H9 (cell line): ENCODE results near the gene SEMA4D. TPM values are rescaled to one million over a fixed set of nuclear protein-coding genes. Genes with fewer than 3 reads are reported as not detected.

Experiments
- DNase-seq: peaks from one replicate; pipeline ENCODE4 v3.0.0-alpha.2; 2017
- H2AFZ ChIP-seq: one replicate; pipeline ENCODE4 v1.6.1; 2013; ENCODE audit warnings: mild to moderate bottlenecking, low read length, control low read depth, moderate library complexity
- H2AK5ac ChIP-seq: 2 replicates; pipeline ENCODE4 v1.6.1; 2013; ENCODE audit warnings: low read length, control low read depth, mixed read lengths; ENCODE audit not compliant: insufficient read length
- H2BK120ac ChIP-seq: one replicate; pipeline ENCODE4 v1.6.1; 2013; ENCODE audit warnings: low read depth, mild to moderate bottlenecking, low read length, control low read depth, inconsistent platforms; ENCODE audit not compliant: poor library complexity, severe bottlenecking
- H2BK12ac ChIP-seq: 2 replicates; pipeline ENCODE4 v1.6.1; 2013; ENCODE audit warnings: low read length, control low read depth, mixed read lengths, low read depth; ENCODE audit not compliant: insufficient read length
- H2BK15ac ChIP-seq: 2 replicates; pipeline ENCODE4 v1.6.1; 2013; ENCODE audit warnings: low read depth, low read length, control low read depth
- H2BK20ac ChIP-seq: one replicate; pipeline ENCODE4 v1.6.1; 2013; ENCODE audit warnings: low read depth, mild to moderate bottlenecking, low read length, control low read depth, inconsistent platforms; ENCODE audit not compliant: poor library complexity, severe bottlenecking
- H2BK5ac ChIP-seq: 2 replicates; pipeline ENCODE4 v1.6.1; 2013; ENCODE audit warnings: low read length, control low read depth, mixed read lengths; ENCODE audit not compliant: insufficient read length
- H3K14ac ChIP-seq: 2 replicates; pipeline ENCODE4 v1.6.1; 2013; ENCODE audit warnings: low read length, control low read depth; ENCODE audit not compliant: insufficient read depth
- H3K18ac ChIP-seq: 2 replicates; pipeline ENCODE4 v1.6.1; 2013; ENCODE audit warnings: low read depth, mild to moderate bottlenecking, mixed read lengths, low read length, control low read depth; ENCODE audit not compliant: insufficient read length
- H3K23ac ChIP-seq: 2 replicates; pipeline ENCODE4 v1.6.1; 2013; ENCODE audit warnings: low read length, control low read depth, mixed read lengths, low read depth; ENCODE audit not compliant: insufficient read length
- H3K23me2 ChIP-seq: 2 replicates; pipeline ENCODE4 v1.6.1; 2013; ENCODE audit warnings: low read depth, mild to moderate bottlenecking, mixed read lengths, low read length, control low read depth; ENCODE audit not compliant: insufficient read length, poor library complexity, severe bottlenecking
- H3K27ac ChIP-seq: 2 replicates; pipeline ENCODE4 v1.5.1; 2013; ENCODE audit warnings: low read length, control low read depth, mixed read lengths, low read depth; ENCODE audit not compliant: insufficient read length
- H3K27me3 ChIP-seq: 2 replicates; pipeline ENCODE4 v1.6.1; 2013; ENCODE audit warnings: low read length, control low read depth, inconsistent platforms; ENCODE audit not compliant: insufficient read depth
- H3K4ac ChIP-seq: 2 replicates; pipeline ENCODE4 v1.6.1; 2013; ENCODE audit warnings: low read depth, mild to moderate bottlenecking, control low read depth, inconsistent platforms, low read length, moderate library complexity
- H3K4me1 ChIP-seq: 2 replicates; pipeline ENCODE4 v1.6.1; 2013; ENCODE audit warnings: low read length, control low read depth, inconsistent platforms; ENCODE audit not compliant: insufficient read depth
- H3K4me2 ChIP-seq: 2 replicates; pipeline ENCODE4 v1.6.1; 2013; ENCODE audit warnings: low read length, control low read depth, mixed read lengths; ENCODE audit not compliant: insufficient read length, insufficient read depth
- H3K56ac ChIP-seq: 2 replicates; pipeline ENCODE4 v1.6.1; 2013; ENCODE audit warnings: low read depth, mild to moderate bottlenecking, mixed read lengths, low read length, control low read depth; ENCODE audit not compliant: insufficient read length
- H3K79me1 ChIP-seq: 2 replicates; pipeline ENCODE4 v1.6.1; 2013; ENCODE audit warnings: low read depth, mild to moderate bottlenecking, moderate library complexity, low read length, control low read depth, inconsistent platforms; ENCODE audit not compliant: insufficient read depth, poor library complexity, severe bottlenecking
- H3K79me2 ChIP-seq: 2 replicates; pipeline ENCODE4 v1.6.1; 2013; ENCODE audit warnings: low read length, control low read depth, inconsistent platforms; ENCODE audit not compliant: insufficient read depth
- H3K9ac ChIP-seq: 2 replicates; pipeline ENCODE4 v1.6.1; 2013; ENCODE audit warnings: low read length, control low read depth, mixed read lengths; ENCODE audit not compliant: insufficient read length; ENCODE audit errors: extremely low read depth
- H3K9me3 ChIP-seq: one replicate; pipeline ENCODE4 v1.6.1; 2013; ENCODE audit warnings: low read depth, low read length, inconsistent platforms; ENCODE audit not compliant: control insufficient read depth
- H3T11ph ChIP-seq: one replicate; pipeline ENCODE4 v1.6.1; 2013; ENCODE audit warnings: mild to moderate bottlenecking, low read length, control low read depth, inconsistent platforms
- H4K20me1 ChIP-seq: one replicate; pipeline ENCODE4 v1.6.1; 2013; ENCODE audit not compliant: control insufficient read depth, insufficient read length, insufficient read depth
- H4K5ac ChIP-seq: 2 replicates; pipeline ENCODE4 v1.6.1; 2013; ENCODE audit warnings: low read depth, mild to moderate bottlenecking, mixed read lengths, low read length, control low read depth; ENCODE audit not compliant: insufficient read length
- H4K8ac ChIP-seq: replicated peaks from 2 replicates; pipeline ENCODE4 v1.6.1; 2013; ENCODE audit warnings: low read length, control low read depth, mixed read lengths, low read depth; ENCODE audit not compliant: insufficient read length
- H4K91ac ChIP-seq: 2 replicates; pipeline ENCODE4 v1.6.1; 2013; ENCODE audit warnings: low read depth, mild to moderate bottlenecking, moderate library complexity, mixed read lengths, low read length, control low read depth; ENCODE audit not compliant: insufficient read length
- H3K27ac Mint-ChIP-seq, 3 experiments: 2 replicates in 2 of 3; 3 replicates in 1 of 3; pipeline ENCODE4 v1.8.0; 2020 to 2021; ENCODE audit warnings: mixed read lengths in 3 of 3, mild to moderate bottlenecking in 1 of 3, moderate library complexity in 1 of 3
- H3K27me3 Mint-ChIP-seq: 2 replicates; pipeline ENCODE4 v1.8.0; 2021; ENCODE audit warnings: low read depth, mild to moderate bottlenecking, moderate library complexity, mixed read lengths
- H3K36me3 Mint-ChIP-seq, 3 experiments: 2 replicates in 2 of 3; 3 replicates in 1 of 3; pipeline ENCODE4 v1.8.0; 2020 to 2021; ENCODE audit warnings: low read depth in 3 of 3, mixed read lengths in 3 of 3; ENCODE audit not compliant: insufficient read depth in 1 of 3
- H3K4me1 Mint-ChIP-seq, 2 experiments: 2 replicates each; pipeline ENCODE4 v1.8.0; 2020; ENCODE audit warnings: mixed read lengths in 2 of 2
- H3K4me3 Mint-ChIP-seq, 2 experiments: 2 replicates in 1 of 2; 3 replicates in 1 of 2; pipeline ENCODE4 v1.8.0; 2020 to 2021; ENCODE audit warnings: mild to moderate bottlenecking in 2 of 2, mixed read lengths in 2 of 2, moderate library complexity in 1 of 2
- H3K9me3 Mint-ChIP-seq, 2 experiments: 2 replicates in 1 of 2; 3 replicates in 1 of 2; pipeline ENCODE4 v1.8.0; 2020; ENCODE audit warnings: mild to moderate bottlenecking in 2 of 2, mixed read lengths in 2 of 2, moderate library complexity in 1 of 2
- CTCF ChIP-seq: fragments of 200-600 bp; sonication (generic); conservative IDR thresholded peaks from 3 replicates; pipeline ENCODE4 v1.8.0; 2021; ENCODE audit warnings: antibody characterized with exemption, mild to moderate bottlenecking
- WGBS: extraction: QIAGEN DNeasy Blood & Tissue Kit; methylation state at CpG from one replicate; pipeline ENCODE4 v1.1.7; 2013; ENCODE audit warnings: missing lambda C conversion rate, low lambda C conversion rate, mixed read lengths; ENCODE audit not compliant: insufficient read length; ENCODE audit errors: extremely low coverage; 5-methylcytosine and 5-hydroxymethylcytosine counted together
- total RNA-seq: library from RNA; stranded (reverse); gene quantifications from 2 replicates; pipeline ENCODE4 v1.2.1, GENCODE V29; 2021

The SEMA4D gene
- total RNA-seq, 1 experiment from 2014 or later = 47.2 TPM

DNA sequence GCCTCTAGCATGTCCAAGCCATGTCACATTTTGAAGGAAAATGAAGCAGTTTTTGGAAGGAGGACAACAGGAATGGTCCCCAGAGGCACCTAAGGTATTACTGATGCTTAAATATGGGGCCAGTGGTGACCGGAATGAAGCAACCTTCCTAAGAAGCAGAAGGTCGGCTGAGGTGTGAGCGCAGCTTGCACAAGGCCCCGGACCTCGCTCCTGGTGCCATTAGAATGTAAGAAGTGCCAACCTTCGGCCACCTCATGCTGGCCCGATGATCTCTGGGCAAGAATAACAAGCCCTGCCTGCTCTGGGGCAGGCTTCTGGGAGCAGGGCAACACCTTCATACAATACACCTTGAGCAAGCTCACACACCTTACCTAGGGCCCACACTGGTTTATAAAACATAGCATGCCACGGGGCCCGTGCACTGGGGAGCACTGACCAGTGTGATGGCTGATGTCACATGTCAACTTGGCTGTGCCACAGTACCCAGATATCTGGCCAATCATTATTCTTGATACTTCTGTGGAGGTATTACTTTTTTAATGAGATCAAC is 21.9 kb downstream of the SEMA4D start:
- no peak overlapping the region for H2BK12ac ChIP-seq
- no CpG with 5 or more reads among the region's 9 CpGs for whole genome bisulfite sequencing
- no peak overlapping the region for H4K5ac ChIP-seq
- no peak overlapping the region for H2BK5ac ChIP-seq
- no peak overlapping the region for H3K27ac ChIP-seq
- H3K27me3 ChIP-seq = no peaks in the 10 kb centered on the region
- H2BK15ac ChIP-seq = no peak overlapping the region
- Mint-ChIP-seq H3K27ac (peak overlapping the region in 1 of 3 experiments; percentile 21; a peak in 1 of 7 replicates), H3K27me3 (no peaks in the 10 kb centered on the region), H3K36me3 (peaks cover 16 to 37% (median 35%) of the 10 kb centered on the region in 3 experiments), H3K4me3 (no peak overlapping the region), H3K4me1 (peaks cover 16 to 21% of the 10 kb centered on the region in 2 experiments), H3K9me3 (0 out of 5 replicates have a peak, but pooled peaks cover 0 to 2% of the 10 kb centered on the region in 2 experiments)
- no peak overlapping the region for H3T11ph ChIP-seq
- peaks cover 12% of the 10 kb centered on the region; the same call in 1 of the 2 replicates for H3K79me2 ChIP-seq
- H2BK20ac ChIP-seq = no peak overlapping the region
- no peaks in the 10 kb centered on the region for H3K23me2 ChIP-seq
- H3K23ac ChIP-seq = no peak overlapping the region
- H2AFZ ChIP-seq = no peak overlapping the region
- no peaks in the 10 kb centered on the region for H4K20me1 ChIP-seq
- no peak for TF ChIP-seq CTCF
- H3K4me2 ChIP-seq = no peak overlapping the region
- H4K91ac ChIP-seq = no peak overlapping the region
- peaks cover 5% of the 10 kb centered on the region; the same call in 1 of the 2 replicates for H3K4me1 ChIP-seq
- H3K14ac ChIP-seq = no peak overlapping the region
- no peak overlapping the region for H4K8ac ChIP-seq
- no peak overlapping the region for H2BK120ac ChIP-seq
- H3K4ac ChIP-seq = no peak overlapping the region
- no peak overlapping the region for H3K18ac ChIP-seq
- H3K9ac ChIP-seq = no peak overlapping the region
- H3K56ac ChIP-seq = no peak overlapping the region
- no peaks in the 10 kb centered on the region for H3K9me3 ChIP-seq
- no peak for DNase-seq
- no peaks in the 10 kb centered on the region for H3K79me1 ChIP-seq
- H2AK5ac ChIP-seq = no peak overlapping the region
